Measurements from ENCODE around the gene SLC25A11.
A peak's percentile ranks its signal among the peaks of the same experiment; 100 is the strongest.

Gene SLC25A11

DNA sequence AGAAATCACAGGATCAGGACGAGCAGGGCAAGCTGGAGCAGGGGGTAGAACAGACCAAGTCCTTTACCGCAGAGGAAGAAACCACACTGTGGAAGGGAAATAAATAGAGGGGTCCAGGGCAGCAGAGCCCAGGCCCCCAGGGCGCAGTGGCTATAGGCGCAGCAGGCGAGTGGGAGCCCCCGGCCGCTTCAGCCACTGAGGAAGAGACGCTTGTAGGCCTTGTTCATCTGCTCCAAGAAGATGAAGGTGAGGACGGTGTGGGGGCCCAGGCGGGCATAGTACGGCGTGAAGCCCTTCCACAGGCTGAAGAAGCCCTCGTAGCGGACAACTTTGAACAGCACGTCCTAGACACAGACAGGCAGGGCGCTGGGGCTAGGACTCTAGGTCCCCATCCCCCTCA lies 2.3 kb downstream of the SLC25A11 start:
- TF ChIP-seq, protein P1, sequence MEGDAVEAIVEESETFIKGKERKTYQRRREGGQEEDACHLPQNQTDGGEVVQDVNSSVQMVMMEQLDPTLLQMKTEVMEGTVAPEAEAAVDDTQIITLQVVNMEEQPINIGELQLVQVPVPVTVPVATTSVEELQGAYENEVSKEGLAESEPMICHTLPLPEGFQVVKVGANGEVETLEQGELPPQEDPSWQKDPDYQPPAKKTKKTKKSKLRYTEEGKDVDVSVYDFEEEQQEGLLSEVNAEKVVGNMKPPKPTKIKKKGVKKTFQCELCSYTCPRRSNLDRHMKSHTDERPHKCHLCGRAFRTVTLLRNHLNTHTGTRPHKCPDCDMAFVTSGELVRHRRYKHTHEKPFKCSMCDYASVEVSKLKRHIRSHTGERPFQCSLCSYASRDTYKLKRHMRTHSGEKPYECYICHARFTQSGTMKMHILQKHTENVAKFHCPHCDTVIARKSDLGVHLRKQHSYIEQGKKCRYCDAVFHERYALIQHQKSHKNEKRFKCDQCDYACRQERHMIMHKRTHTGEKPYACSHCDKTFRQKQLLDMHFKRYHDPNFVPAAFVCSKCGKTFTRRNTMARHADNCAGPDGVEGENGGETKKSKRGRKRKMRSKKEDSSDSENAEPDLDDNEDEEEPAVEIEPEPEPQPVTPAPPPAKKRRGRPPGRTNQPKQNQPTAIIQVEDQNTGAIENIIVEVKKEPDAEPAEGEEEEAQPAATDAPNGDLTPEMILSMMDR (IDR thresholded peaks at IDR 0.05; ENCODE audit: insufficient read depth, missing control alignments), result no peak
- no peak for FAIRE-seq
- DNase-seq (ENCODE audit: insufficient read length, low spot score), result no peak

DNA sequence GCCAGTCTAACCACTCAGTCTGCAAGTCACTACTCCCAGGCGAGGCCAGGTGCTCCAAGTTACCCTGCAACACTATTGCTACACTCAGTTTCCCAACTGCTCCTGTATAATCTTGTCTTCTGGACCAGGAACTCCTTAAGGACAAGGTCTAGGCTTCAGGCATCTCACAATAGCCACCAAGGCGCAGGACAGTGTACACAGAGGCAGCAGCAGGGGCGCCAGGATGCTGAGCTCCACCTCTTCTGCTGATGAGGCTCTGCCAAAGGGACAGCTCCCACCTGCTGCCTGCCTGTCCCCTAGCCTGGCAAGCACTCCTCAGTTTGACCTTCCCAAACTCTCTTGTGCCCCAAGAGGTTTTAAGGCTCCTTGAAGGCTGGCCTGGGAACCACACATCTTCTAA lies 3.4 kb downstream of the SLC25A11 start:
- FAIRE-seq (no peak), DNase-seq (ENCODE audit: insufficient read length, low spot score) (no peak)
- TF ChIP-seq, protein P1 (IDR thresholded peaks at IDR 0.05; ENCODE audit: insufficient read depth, missing control alignments), result no peak

DNA sequence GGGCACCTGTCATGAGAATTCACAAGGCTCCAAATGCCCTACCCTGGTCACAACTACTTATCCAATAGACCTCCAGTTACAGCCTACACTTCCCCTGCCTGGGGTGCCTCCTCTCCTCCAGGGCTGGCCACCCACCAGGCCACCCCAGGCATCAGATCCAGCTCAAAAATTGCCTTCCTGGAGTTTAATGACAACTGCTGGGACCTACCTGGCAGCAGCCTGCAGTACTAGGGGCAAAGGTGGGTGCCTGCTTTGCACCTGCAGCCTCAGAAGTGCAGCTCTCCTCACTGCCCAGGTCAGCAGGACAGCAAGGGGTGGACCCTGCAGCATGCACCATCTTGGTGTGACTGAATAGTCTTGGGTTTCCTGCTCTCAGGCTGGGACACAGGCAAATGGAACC lies 4.2 kb downstream of the SLC25A11 start:
- no peak for DNase-seq (ENCODE audit: insufficient read length, low spot score)
- TF ChIP-seq, protein P1 (IDR thresholded peaks at IDR 0.05; ENCODE audit: insufficient read depth, missing control alignments), result no peak
- no peak for FAIRE-seq

DNA sequence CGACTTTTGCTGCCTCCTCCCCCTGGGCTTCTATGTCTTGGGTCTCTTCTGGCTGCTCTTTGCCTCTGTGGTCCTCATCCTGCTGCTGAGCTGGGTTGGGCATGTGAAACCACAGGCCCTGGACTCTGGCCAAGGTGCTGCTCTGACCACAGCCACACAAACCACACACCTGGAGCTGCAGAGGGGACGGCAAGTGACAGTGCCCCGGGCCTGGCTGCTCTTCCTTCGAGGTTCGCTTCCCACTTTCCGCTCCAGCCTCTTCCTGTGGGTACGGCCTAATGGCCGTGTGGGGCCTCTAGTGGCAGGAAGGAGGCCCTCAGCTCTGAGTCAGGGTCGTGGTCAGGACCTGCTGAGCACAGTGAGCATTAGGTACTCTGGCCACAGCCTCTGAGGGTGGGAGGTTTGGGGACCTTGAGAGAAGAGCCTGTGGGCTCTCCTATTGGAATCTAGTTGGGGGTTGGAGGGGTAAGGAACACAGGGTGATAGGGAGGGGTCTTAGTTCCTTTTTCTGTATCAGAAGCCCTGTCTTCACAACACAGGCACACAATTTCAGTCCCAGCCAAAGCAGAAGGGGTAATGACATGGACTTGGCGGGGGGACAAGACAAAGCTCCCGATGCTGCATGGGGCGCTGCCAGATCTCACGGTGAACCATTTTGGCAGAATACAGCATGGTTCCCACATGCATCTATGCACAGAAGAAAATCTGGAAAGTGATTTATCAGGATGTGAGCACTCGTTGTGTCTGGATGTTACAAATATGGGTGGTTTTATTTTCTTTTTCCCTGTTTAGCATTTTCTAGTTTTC lies 5.5 kb downstream of the SLC25A11 start:
- no peak for FAIRE-seq
- TF ChIP-seq, protein P1 (IDR thresholded peaks at IDR 0.05; ENCODE audit: insufficient read depth, missing control alignments), result peak; percentile 11
- DNase-seq (ENCODE audit: insufficient read length, low spot score), result no peak

DNA sequence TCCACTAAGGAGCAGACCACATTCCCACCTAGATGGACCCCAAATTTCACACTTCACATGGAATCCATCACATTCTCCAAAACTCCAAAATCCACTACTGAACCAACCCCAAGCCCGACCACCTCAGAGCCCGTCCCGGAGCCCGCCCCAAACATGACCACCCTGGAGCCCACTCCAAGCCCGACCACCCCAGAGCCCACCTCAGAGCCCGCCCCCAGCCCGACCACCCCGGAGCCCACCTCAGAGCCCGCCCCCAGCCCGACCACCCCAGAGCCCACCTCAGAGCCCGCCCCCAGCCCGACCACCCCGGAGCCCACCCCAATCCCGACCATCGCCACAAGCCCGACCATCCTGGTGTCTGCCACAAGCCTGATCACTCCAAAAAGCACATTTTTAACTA lies 6.2 kb downstream of the SLC25A11 start:
- FAIRE-seq (no peak), DNase-seq (ENCODE audit: insufficient read length, low spot score) (no peak)
- TF ChIP-seq, protein P1 (IDR thresholded peaks at IDR 0.05; ENCODE audit: insufficient read depth, missing control alignments), result no peak

DNA sequence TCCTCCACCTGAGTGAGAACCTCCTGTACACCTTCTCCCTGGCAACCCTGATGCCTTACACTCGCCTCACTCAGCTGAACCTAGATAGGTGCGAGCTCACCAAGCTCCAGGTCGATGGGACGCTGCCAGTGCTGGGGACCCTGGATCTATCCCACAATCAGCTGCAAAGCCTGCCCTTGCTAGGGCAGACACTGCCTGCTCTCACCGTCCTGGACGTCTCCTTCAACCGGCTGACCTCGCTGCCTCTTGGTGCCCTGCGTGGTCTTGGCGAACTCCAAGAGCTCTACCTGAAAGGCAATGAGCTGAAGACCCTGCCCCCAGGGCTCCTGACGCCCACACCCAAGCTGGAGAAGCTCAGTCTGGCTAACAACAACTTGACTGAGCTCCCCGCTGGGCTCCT lies 7.1 kb downstream of the SLC25A11 start:
- FAIRE-seq (no peak), DNase-seq (ENCODE audit: insufficient read length, low spot score) (no peak)
- TF ChIP-seq, protein P1 (IDR thresholded peaks at IDR 0.05; ENCODE audit: insufficient read depth, missing control alignments), result no peak

DNA sequence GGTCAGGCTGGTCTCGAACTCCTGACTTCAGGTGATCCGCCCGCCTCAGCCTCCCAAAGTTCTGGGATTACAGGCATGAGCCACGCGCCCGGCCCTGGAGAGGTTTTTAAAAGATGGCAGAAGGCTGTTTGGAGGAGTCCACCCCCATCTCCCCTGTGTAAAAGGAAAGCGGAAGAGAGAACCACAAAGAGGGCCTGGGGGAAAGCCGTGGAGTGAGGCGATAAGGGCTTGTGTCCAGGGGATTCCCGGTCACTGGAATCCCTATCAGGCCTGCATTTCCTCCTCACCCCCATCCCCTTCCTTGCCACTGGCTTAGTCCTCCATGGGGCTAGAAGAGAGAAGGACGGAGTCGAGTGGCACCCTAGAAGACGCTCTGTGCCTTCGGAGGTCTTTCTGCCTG lies 7.9 kb downstream of the SLC25A11 start, which contains the start of gene GP1BA:
Gene GP1BA (plus strand): TSS at position 315 of the 400 bp plus-strand sequence. CDS start 328 bp downstream, outside the sequence.
- FAIRE-seq (no peak), DNase-seq (ENCODE audit: insufficient read length, low spot score) (peak; percentile 2)

More for the DNA sequence above, 7.9 kb downstream of the SLC25A11 start, which contains the start of gene GP1BA:
- TF ChIP-seq, protein P1 (IDR thresholded peaks at IDR 0.05; ENCODE audit: insufficient read depth, missing control alignments), result no peak

Data from D721Med (cell line).